Tongue (tissue), 2 donors: Measurements from ENCODE around the gene CIDEB. TPM values are rescaled to one million over a fixed set of nuclear protein-coding genes. Genes with fewer than 3 reads are reported as not detected.

Source experiments
- DNase-seq: peaks from one replicate; pipeline ENCODE4 v3.0.0-alpha.2; 2015
- total RNA-seq: library from RNA; depleted of rRNA; stranded (reverse); fragments of >200 nt; gene quantifications from one replicate; pipeline ENCODE4 v1.2.3, GENCODE V29; 2014

CIDEB gene
- total RNA-seq, 1 donor from 2014 or later, result 14.6 TPM

GRCh38 chr14:24269368-24269767 lies 38.4 kb downstream of the CIDEB start:
- DNase-seq, result no peak

- DNase-seq, result no peak
These were observed 39.6 kb downstream of the CIDEB start for GRCh38 chr14:24268225-24268624.

- DNase-seq, result no peak
These were observed 40.3 kb downstream of the CIDEB start for GRCh38 chr14:24267516-24267915.

- DNase-seq, result no peak
These were observed 41.2 kb downstream of the CIDEB start for GRCh38 chr14:24266344-24267244.

GRCh38 chr14:24264298-24264697 lies 43.5 kb downstream of the CIDEB start:
- DNase-seq, result no peak

- no peak for DNase-seq
These were observed 43.9 kb downstream of the CIDEB start for GRCh38 chr14:24263848-24264247.

- no peak for DNase-seq
These were observed 44.7 kb downstream of the CIDEB start, which contains the start of gene TGM1 for GRCh38 chr14:24262821-24263733. TSS of gene TGM1 (minus strand) at chr14:24263177. CDS start at chr14:24262352, 825 bp downstream.

GRCh38 chr14:24261969-24262327 lies 45.8 kb downstream of the CIDEB start:
- no peak for DNase-seq

- no peak for DNase-seq
These were observed 46.4 kb downstream of the CIDEB start for GRCh38 chr14:24261256-24261968.

GRCh38 chr14:24260780-24261157 lies 47.0 kb downstream of the CIDEB start:
- no peak for DNase-seq

- DNase-seq, result no peak
These were observed 47.6 kb downstream of the CIDEB start for GRCh38 chr14:24260026-24260779.

- peak; percentile 74 for DNase-seq
These were observed 48.3 kb downstream of the CIDEB start for GRCh38 chr14:24259282-24260025.

GRCh38 chr14:24258548-24259265 lies 49.1 kb downstream of the CIDEB start:
- DNase-seq, result no peak

- no peak for DNase-seq
These were observed 49.7 kb downstream of the CIDEB start for GRCh38 chr14:24258119-24258518.

- no peak for DNase-seq
These were observed 50.8 kb downstream of the CIDEB start for GRCh38 chr14:24256960-24257359.

- DNase-seq, result no peak
These were observed 51.7 kb downstream of the CIDEB start for GRCh38 chr14:24255931-24256711.

- DNase-seq, result no peak
These were observed 52.3 kb downstream of the CIDEB start for GRCh38 chr14:24255438-24255837.
